ENCODE measurements around the gene SGMS1. TPM values are rescaled to one million over a fixed set of nuclear protein-coding genes. Genes with fewer than 3 reads are reported as not detected.
A peak's percentile ranks its signal among the peaks of the same experiment; 100 is the strongest.

Gene SGMS1
- total RNA-seq, 1 experiment from 2014 or later = 20.4 TPM

GRCh38 chr10:50567384-50567783 is 56.4 kb downstream of the SGMS1 start:
- H3K27ac Mint-ChIP-seq = 0 out of 7 replicates have a peak overlapping the region, but pooled peaks of 2 of the 3 experiments have one; percentile 63 to 65
- peaks cover 53 to 71% of the 10 kb centered on the region in 2 experiments for H3K4me1 Mint-ChIP-seq
- no peak for TF ChIP-seq CTCF (conservative IDR thresholded peaks at IDR 0.05)
- Histone ChIP-seq H2BK5ac (ENCODE audit: insufficient read length, low read length) (no peak overlapping the region), H3K23me2 (ENCODE audit: insufficient read length, low read depth, low read length, poor library complexity, severe bottlenecking) (no peaks in the 10 kb centered on the region), H4K5ac (ENCODE audit: insufficient read length, low read depth, low read length) (no peak overlapping the region), H2BK15ac (ENCODE audit: low read depth, low read length) (0 out of 2 replicates have a peak overlapping the region, but pooled peaks have one; percentile 58), H2BK20ac (ENCODE audit: low read depth, low read length, poor library complexity, severe bottlenecking) (no peak overlapping the region), H3K4ac (ENCODE audit: low read depth, low read length) (no peak overlapping the region), H2BK120ac (ENCODE audit: low read depth, low read length, poor library complexity, severe bottlenecking) (no peak overlapping the region), H2BK12ac (ENCODE audit: insufficient read length, low read depth, low read length) (no peak overlapping the region), H3K9me3 (ENCODE audit: control insufficient read depth, low read depth, low read length) (no peaks in the 10 kb centered on the region), H3K14ac (ENCODE audit: insufficient read depth, low read length) (no peak overlapping the region), H2AFZ (ENCODE audit: low read length) (no peak overlapping the region), H3K4me2 (ENCODE audit: insufficient read depth, insufficient read length, low read length) (no peak overlapping the region), H3K79me1 (ENCODE audit: insufficient read depth, low read depth, low read length, poor library complexity, severe bottlenecking) (peaks cover 7% of the 10 kb centered on the region), H3K79me2 (ENCODE audit: insufficient read depth, low read length) (peaks cover 5% of the 10 kb centered on the region; the same call in 1 of the 2 replicates), H4K8ac (replicated peaks; ENCODE audit: insufficient read length, low read depth, low read length) (no peak overlapping the region), H3K9ac (ENCODE audit: extremely low read depth, insufficient read length, low read length) (no peak overlapping the region), H3K27ac (ENCODE audit: insufficient read length, low read depth, low read length) (no peak overlapping the region), H3K27me3 (ENCODE audit: insufficient read depth, low read length) (no peaks in the 10 kb centered on the region), H3K23ac (ENCODE audit: insufficient read length, low read depth, low read length) (no peak overlapping the region), H4K20me1 (ENCODE audit: control insufficient read depth, insufficient read depth, insufficient read length) (peaks cover 2% of the 10 kb centered on the region), H4K91ac (ENCODE audit: insufficient read length, low read depth, low read length) (no peak overlapping the region), H3T11ph (ENCODE audit: low read length) (no peak overlapping the region), H3K18ac (ENCODE audit: insufficient read length, low read depth, low read length) (no peak overlapping the region), H2AK5ac (ENCODE audit: insufficient read length, low read length) (no peak overlapping the region), H3K4me1 (ENCODE audit: insufficient read depth, low read length) (peaks cover 25% of the 10 kb centered on the region), H3K56ac (ENCODE audit: insufficient read length, low read depth, low read length) (no peak overlapping the region)
- no CpG with 5 or more reads among the region's 3 CpGs for WGBS (ENCODE audit: extremely low coverage, insufficient read length, low lambda C conversion rate)
- no peak for DNase-seq
- peaks cover 0 to 2% (median 0%) of the 10 kb centered on the region in 3 experiments; a peak in 2 of 7 replicates for H3K36me3 Mint-ChIP-seq (ENCODE audit: insufficient read depth in 1 of 3, low read depth in 3 of 3)
- no peaks in the 10 kb centered on the region; a peak in 1 of 5 replicates for H3K9me3 Mint-ChIP-seq
- no peak overlapping the region for H3K4me3 Mint-ChIP-seq
- H3K27me3 Mint-ChIP-seq (ENCODE audit: low read depth) = no peaks in the 10 kb centered on the region
